IMR-90 (cell line): ENCODE results near the gene HTR1D. TPM values are rescaled to one million over a fixed set of nuclear protein-coding genes. Genes with fewer than 3 reads are reported as not detected.
A peak's percentile ranks its signal among the peaks of the same experiment; 100 is the strongest.

ENCODE experiments used
- ATAC-seq: fragments of 200-7000 bp; cut with Tn5 transposase; 2 replicates; pipeline ENCODE4 v1.9.1; 2020; ENCODE audit warnings: low read depth, mild to moderate bottlenecking, moderate library complexity
- BruUV-seq: library from RNA; stranded (reverse); fragments of 400-500 nt; replicated peaks from 2 replicates; lab custom pipeline; 2021; lab: Mats Ljungman, UMichigan
- CTCF ChIA-PET: fragments of 300-600 bp; formaldehyde crosslinking; extraction: SDS; loops from one replicate; lab custom pipeline; 2021; ENCODE audit warnings: antibody characterized with exemption; lab: Yijun Ruan, JAX
- POLR2A ChIA-PET: fragments of 300-600 bp; sonication (Branson Sonifier 250); formaldehyde crosslinking; loops from one replicate; lab custom pipeline; 2022; ENCODE audit warnings: antibody characterized with exemption; ENCODE audit not compliant: unreplicated experiment; lab: Charles Lee
- DNase-seq: peaks from one replicate; pipeline ENCODE4 v3.0.0; 2013
- H2AFZ ChIP-seq: replicated peaks from 2 replicates; pipeline ENCODE3; 2013; ENCODE audit warnings: low read length, mild to moderate bottlenecking; ENCODE audit not compliant: poor library complexity
- H2AK5ac ChIP-seq: 2 replicates; pipeline ENCODE4 v1.6.1; 2013; ENCODE audit warnings: low read depth, low read length, inconsistent platforms
- H2AK9ac ChIP-seq: replicated peaks from 2 replicates; pipeline ENCODE3; 2013; ENCODE audit warnings: mild to moderate bottlenecking, low read depth, low read length, moderate library complexity; ENCODE audit not compliant: poor library complexity
- H2BK120ac ChIP-seq: 2 replicates; pipeline ENCODE4 v1.6.1; 2013; ENCODE audit warnings: low read depth, low read length, inconsistent platforms
- H2BK15ac ChIP-seq: 3 replicates; pipeline ENCODE4 v1.6.1; 2013; ENCODE audit warnings: low read depth, low read length, inconsistent platforms
- H2BK20ac ChIP-seq: 2 replicates; pipeline ENCODE4 v1.6.1; 2013; ENCODE audit warnings: low read depth, mild to moderate bottlenecking, inconsistent platforms, low read length, moderate library complexity
- H2BK5ac ChIP-seq: 2 replicates; pipeline ENCODE4 v1.6.1; 2013; ENCODE audit warnings: mild to moderate bottlenecking, low read depth, low read length, inconsistent platforms; ENCODE audit not compliant: poor library complexity, severe bottlenecking
- H3K14ac ChIP-seq: replicated peaks from 2 replicates; pipeline ENCODE4 v1.6.1; 2013; ENCODE audit warnings: low read depth, low read length, inconsistent platforms
- H3K18ac ChIP-seq: 2 replicates; pipeline ENCODE4 v1.6.1; 2013; ENCODE audit warnings: low read depth, low read length, control low read depth
- H3K23ac ChIP-seq: 2 replicates; pipeline ENCODE4 v1.6.1; 2013; ENCODE audit warnings: low read depth, low read length, inconsistent platforms
- H3K27ac ChIP-seq: 2 replicates; pipeline ENCODE4 v1.5.1; 2013; ENCODE audit warnings: mild to moderate bottlenecking, control low read depth, low read length; ENCODE audit not compliant: insufficient read depth
- H3K27me3 ChIP-seq: 2 replicates; pipeline ENCODE4 v1.6.1; 2013; ENCODE audit warnings: low read length; ENCODE audit not compliant: control insufficient read depth, insufficient read depth
- H3K36me3 ChIP-seq: 2 replicates; pipeline ENCODE4 v1.6.1; 2013; ENCODE audit warnings: low read length, mixed read lengths; ENCODE audit not compliant: control insufficient read depth, insufficient read depth
- H3K4ac ChIP-seq: 2 replicates; pipeline ENCODE4 v1.6.1; 2013; ENCODE audit warnings: low read depth, low read length, inconsistent platforms
- H3K4me1 ChIP-seq: 2 replicates; pipeline ENCODE4 v1.6.1; 2013; ENCODE audit warnings: low read length, mixed read lengths; ENCODE audit not compliant: control insufficient read depth, insufficient read depth
- H3K4me2 ChIP-seq: 2 replicates; pipeline ENCODE4 v1.6.1; 2013; ENCODE audit warnings: low read depth, mild to moderate bottlenecking, control low read depth, low read length, moderate library complexity
- H3K4me3 ChIP-seq: 2 replicates; pipeline ENCODE4 v1.5.1; 2013; ENCODE audit warnings: low read depth, mild to moderate bottlenecking, control low read depth, low read length, moderate library complexity; ENCODE audit not compliant: insufficient read depth
- H3K56ac ChIP-seq: 2 replicates; pipeline ENCODE4 v1.6.1; 2013; ENCODE audit warnings: low read length, inconsistent platforms; ENCODE audit not compliant: insufficient read depth; ENCODE audit errors: extremely low read depth
- H3K79me1 ChIP-seq, 2 experiments: 2 replicates each; pipeline ENCODE4 v1.6.1; 2013; ENCODE audit warnings: low read length in 2 of 2, inconsistent platforms in 1 of 2, low read depth in 1 of 2
- H3K9ac ChIP-seq: 2 replicates; pipeline ENCODE4 v1.6.1; 2013; ENCODE audit warnings: low read depth, low read length, control low read depth
- H3K9me1 ChIP-seq: 2 replicates; pipeline ENCODE4 v1.6.1; 2013; ENCODE audit warnings: low read length, inconsistent platforms; ENCODE audit not compliant: insufficient read depth
- H3K9me3 ChIP-seq: 2 replicates; pipeline ENCODE4 v1.6.1; 2013; ENCODE audit warnings: low read length; ENCODE audit not compliant: control insufficient read depth, insufficient read depth
- H4K20me1 ChIP-seq: 2 replicates; pipeline ENCODE4 v1.6.1; 2013; ENCODE audit warnings: low read length, inconsistent platforms; ENCODE audit not compliant: insufficient read depth
- H4K5ac ChIP-seq: 2 replicates; pipeline ENCODE4 v1.6.1; 2013; ENCODE audit warnings: mild to moderate bottlenecking, low read depth, low read length, control low read depth
- H4K8ac ChIP-seq, 2 experiments: 2 replicates each; pipeline ENCODE4 v1.6.1; 2013; ENCODE audit warnings: low read depth in 2 of 2, low read length in 2 of 2, control low read depth in 1 of 2, inconsistent platforms in 1 of 2
- H4K91ac ChIP-seq: 2 replicates; pipeline ENCODE4 v1.6.1; 2013; ENCODE audit warnings: low read depth, low read length, inconsistent platforms; ENCODE audit not compliant: insufficient read depth
- CEBPB ChIP-seq: IDR thresholded peaks from 2 replicates; pipeline ENCODE4 v1.6.1; 2012; ENCODE audit warnings: low read depth, low read length, improper control_type of control experiment
- USF2 ChIP-seq: fragments of 150-350 bp; IDR thresholded peaks from 2 replicates; pipeline ENCODE4 v1.6.1; 2017; ENCODE audit warnings: mild to moderate bottlenecking, antibody characterized with exemption, low read length, low read depth
- WGBS, 2 experiments: methylation state at CpG; one replicate each; pipeline versions ENCODE4 v1.1.5 to v1.1.7; 2013; ENCODE audit warnings: missing lambda C conversion rate in 2 of 2; ENCODE audit not compliant: insufficient read length in 1 of 2; ENCODE audit errors: extremely low coverage in 2 of 2; 5-methylcytosine and 5-hydroxymethylcytosine counted together
- dilution Hi-C: fragments of 300-500 bp; cut with HindIII; formaldehyde crosslinking; loops from one replicate; pipeline ENCODE4 v1.14.3; 2018; ENCODE audit warnings: low sequenced_read_pairs; ENCODE audit not compliant: unreplicated experiment
- in situ Hi-C: fragments of 300-500 bp; cut with MboI; formaldehyde crosslinking; loops from 3 replicates; pipeline ENCODE4 v1.14.3; 2019; ENCODE audit warnings: low sequenced_read_pairs, inconsistent platforms, mixed read lengths
- intact Hi-C: fragments of 100-400 bp; cut with micrococcal nuclease; formaldehyde crosslinking; loops from 2 replicates; pipeline ENCODE4 v1.10.0; 2022
- polyA plus RNA-seq, 3 experiments: library from polyadenylated mRNA; depleted of rRNA; stranded (reverse); fragments of >200 nt; gene quantifications; 2 replicates each; pipeline ENCODE4 v1.2.3, GENCODE V29; 2012; ENCODE audit warnings: low replicate concordance in 1 of 3
- total RNA-seq: library from RNA; depleted of rRNA; stranded (reverse); fragments of >200 nt; gene quantifications from 2 replicates; pipeline ENCODE4 v1.2.3, GENCODE V29; 2012

HTR1D gene
- total and polyA plus RNA-seq, 2 of the 4 experiments (the other 2 are of a cell fraction): 0.03 to 0.18 TPM

GRCh38 chr1:23177031-23177430 is 40.3 kb downstream of the HTR1D start:
- ChIA-PET CTCF (interaction anchor here (0.6 kb wide), 1 partner anchor 100 kb away, joined by 5 read pairs; no protein-coding TSS in a partner anchor), POLR2A (no interaction called here)
- BruUV-seq: no TSS peak

More at GRCh38 chr1:23177031-23177430, 40.3 kb downstream of the HTR1D start:
- no peak for ATAC-seq
- Histone ChIP-seq H2AK9ac (peak overlapping the region; percentile 93), H3K9me1 (peaks cover 5% of the 10 kb centered on the region; the same call in 1 of the 2 replicates), H3K4me1 (peaks cover 5% of the 10 kb centered on the region), H4K8ac (peak overlapping the region; percentile 57 to 91), H2AK5ac (peak overlapping the region; percentile 34; the same call in 1 of the 2 replicates), H3K14ac (peak overlapping the region; percentile 91), H3K23ac (peak overlapping the region; percentile 79), H3K18ac (no peak overlapping the region), H3K36me3 (no peaks in the 10 kb centered on the region), H3K79me1 (peaks cover 8 to 15% of the 10 kb centered on the region in 2 experiments; a peak in 3 of 4 replicates), H3K56ac (peak overlapping the region; percentile 49; the same call in 1 of the 2 replicates), H2AFZ (peak overlapping the region; percentile 95), H4K91ac (peak overlapping the region; percentile 92), H3K9me3 (no peaks in the 10 kb centered on the region), H4K5ac (no peak overlapping the region), H4K20me1 (no peaks in the 10 kb centered on the region), H3K27me3 (no peaks in the 10 kb centered on the region), H2BK5ac (no peak overlapping the region), H2BK20ac (peak overlapping the region; percentile 31; the same call in 1 of the 2 replicates), H3K4ac (peak overlapping the region; percentile 63), H2BK120ac (peak overlapping the region; percentile 79; the same call in 1 of the 2 replicates), H3K4me3 (peak overlapping the region; percentile 53; the same call in 1 of the 2 replicates), H3K9ac (peak overlapping the region; percentile 69), H2BK15ac (peak overlapping the region; percentile 85; the same call in 1 of the 3 replicates), H3K4me2 (peak overlapping the region; percentile 51), H3K27ac (peak overlapping the region; percentile 48)
- no peak for DNase-seq
- intact Hi-C loops: no loop called here
- in situ Hi-C loops: no loop called here
- WGBS, 2 experiments: no CpG with 5 or more reads among the region's 10 CpGs
- TF ChIP-seq USF2 (no peak), CEBPB (0 out of 2 replicates have a peak, but pooled peaks have one; percentile 7)
- dilution Hi-C loops: no loop called here
